Measurements from ENCODE around the gene HIF1A.

Gene HIF1A

DNA sequence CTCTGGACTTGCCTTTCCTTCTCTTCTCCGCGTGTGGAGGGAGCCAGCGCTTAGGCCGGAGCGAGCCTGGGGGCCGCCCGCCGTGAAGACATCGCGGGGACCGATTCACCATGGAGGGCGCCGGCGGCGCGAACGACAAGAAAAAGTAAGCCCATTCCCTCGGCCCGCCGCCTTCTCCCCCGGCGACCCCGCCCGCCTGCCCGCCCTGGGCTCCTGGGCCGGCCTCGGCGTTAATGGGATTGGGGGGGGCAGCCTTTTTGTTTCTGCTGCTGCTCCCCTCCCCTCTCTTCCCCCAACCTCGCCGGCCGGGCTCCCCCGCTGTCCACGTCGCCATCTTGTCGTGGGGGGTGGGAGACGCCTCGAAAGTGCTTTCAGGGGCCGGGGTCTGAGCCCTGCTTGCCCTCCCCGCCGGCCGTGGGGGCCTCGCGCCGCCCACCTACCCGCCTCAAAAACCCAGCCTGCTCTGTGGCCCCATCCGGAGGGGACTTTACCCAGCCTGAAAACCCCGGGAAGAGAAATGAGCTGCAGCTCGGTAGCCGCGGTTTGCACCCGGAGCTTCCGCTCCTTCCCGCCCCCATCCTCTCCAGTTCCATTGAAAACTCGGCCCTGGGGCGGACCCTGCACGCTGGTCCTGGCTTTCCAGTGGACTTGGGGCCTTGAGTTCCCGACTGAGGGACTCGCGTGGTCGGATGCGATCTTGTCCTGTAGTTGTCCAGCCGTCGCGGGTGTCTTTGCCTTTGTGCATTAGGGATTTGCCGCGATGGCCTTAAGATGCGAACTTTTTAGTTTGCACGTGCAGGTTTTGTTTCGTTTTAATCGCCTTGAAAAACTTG, 598 bp downstream of the HIF1A start:
- Histone ChIP-seq H3K27ac (ENCODE audit: low read depth in 2 of 2, low read length in 2 of 2) (peak overlapping the region; percentile 95 to 98), H3K9ac (ENCODE audit: low read depth in 1 of 2, low read length in 2 of 2) (peak overlapping the region; percentile 90 to 100), H3K4me3 (ENCODE audit: low read length in 2 of 2) (peak overlapping the region; percentile 94 to 98), H3K4me1 (ENCODE audit: control insufficient read depth in 2 of 2, insufficient read depth in 2 of 2, low read length in 2 of 2) (peaks cover 7 to 15% of the 10 kb centered on the region in 2 donors), H3K9me3 (ENCODE audit: control insufficient read depth in 2 of 2, low read length in 2 of 2) (no peaks in the 10 kb centered on the region), H3K27me3 (ENCODE audit: control insufficient read depth in 2 of 2, insufficient read depth in 2 of 2, low read length in 2 of 2) (no peaks in the 10 kb centered on the region), H3K36me3 (ENCODE audit: control insufficient read depth in 2 of 2, insufficient read depth in 2 of 2, low read length in 2 of 2) (no peaks in the 10 kb centered on the region)

GRCh38 chr14:61696753-61697318, 1.5 kb downstream of the HIF1A start:
- peaks cover 7 to 15% of the 10 kb centered on the region in 2 donors for H3K4me1 ChIP-seq (ENCODE audit: control insufficient read depth in 2 of 2, insufficient read depth in 2 of 2, low read length in 2 of 2)
- H3K36me3 ChIP-seq (ENCODE audit: control insufficient read depth in 2 of 2, insufficient read depth in 2 of 2, low read length in 2 of 2), result no peaks in the 10 kb centered on the region
- H3K27me3 ChIP-seq (ENCODE audit: control insufficient read depth in 2 of 2, insufficient read depth in 2 of 2, low read length in 2 of 2), result no peaks in the 10 kb centered on the region
- peak overlapping the region; percentile 90 to 100 for H3K9ac ChIP-seq (ENCODE audit: low read depth in 1 of 2, low read length in 2 of 2)
- H3K9me3 ChIP-seq (ENCODE audit: control insufficient read depth in 2 of 2, low read length in 2 of 2), result no peaks in the 10 kb centered on the region
- H3K27ac ChIP-seq (ENCODE audit: low read depth in 2 of 2, low read length in 2 of 2), result peak overlapping the region; percentile 95 to 98
- peak overlapping the region; percentile 94 to 98 for H3K4me3 ChIP-seq (ENCODE audit: low read length in 2 of 2)

GRCh38 chr14:61698206-61698980, 3.1 kb downstream of the HIF1A start:
- Histone ChIP-seq H3K27me3 (ENCODE audit: control insufficient read depth in 2 of 2, insufficient read depth in 2 of 2, low read length in 2 of 2) (no peaks in the 10 kb centered on the region), H3K4me3 (ENCODE audit: low read length in 2 of 2) (peak overlapping the region; percentile 94 to 98), H3K27ac (ENCODE audit: low read depth in 2 of 2, low read length in 2 of 2) (peak overlapping the region in 1 of 2 donors; percentile 38), H3K4me1 (ENCODE audit: control insufficient read depth in 2 of 2, insufficient read depth in 2 of 2, low read length in 2 of 2) (peaks cover 7 to 15% of the 10 kb centered on the region in 2 donors), H3K9me3 (ENCODE audit: control insufficient read depth in 2 of 2, low read length in 2 of 2) (no peaks in the 10 kb centered on the region), H3K9ac (ENCODE audit: low read depth in 1 of 2, low read length in 2 of 2) (peak overlapping the region; percentile 56 to 100), H3K36me3 (ENCODE audit: control insufficient read depth in 2 of 2, insufficient read depth in 2 of 2, low read length in 2 of 2) (no peaks in the 10 kb centered on the region)

DNA sequence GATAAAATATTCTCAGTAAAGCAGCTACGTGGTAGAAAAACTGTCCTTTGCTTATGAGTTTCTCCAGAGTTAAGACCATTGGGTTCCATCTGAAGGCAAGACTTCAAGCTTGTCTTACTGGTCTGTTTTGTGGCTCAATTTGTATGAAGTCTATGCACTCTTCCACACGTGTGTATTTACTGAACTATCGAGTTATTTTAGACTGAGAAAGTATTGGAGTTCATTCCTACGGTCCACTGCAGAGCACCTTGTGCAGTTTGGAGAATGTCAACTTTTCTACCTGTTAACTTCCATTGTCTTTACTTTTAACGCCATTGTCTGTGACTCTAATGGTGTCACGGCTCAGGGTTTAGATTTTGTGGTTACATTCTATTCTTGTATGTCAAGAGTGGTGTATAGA, 3.7 kb downstream of the HIF1A start:
- Histone ChIP-seq H3K9me3 (ENCODE audit: control insufficient read depth in 2 of 2, low read length in 2 of 2) (no peaks in the 10 kb centered on the region), H3K36me3 (ENCODE audit: control insufficient read depth in 2 of 2, insufficient read depth in 2 of 2, low read length in 2 of 2) (no peaks in the 10 kb centered on the region), H3K9ac (ENCODE audit: low read depth in 1 of 2, low read length in 2 of 2) (peak overlapping the region in 1 of 2 donors; percentile 14), H3K27me3 (ENCODE audit: control insufficient read depth in 2 of 2, insufficient read depth in 2 of 2, low read length in 2 of 2) (no peaks in the 10 kb centered on the region), H3K4me1 (ENCODE audit: control insufficient read depth in 2 of 2, insufficient read depth in 2 of 2, low read length in 2 of 2) (peaks cover 7 to 15% of the 10 kb centered on the region in 2 donors), H3K27ac (ENCODE audit: low read depth in 2 of 2, low read length in 2 of 2) (peak overlapping the region in 1 of 2 donors; percentile 38), H3K4me3 (ENCODE audit: low read length in 2 of 2) (peak overlapping the region in 1 of 2 donors; percentile 94)

DNA sequence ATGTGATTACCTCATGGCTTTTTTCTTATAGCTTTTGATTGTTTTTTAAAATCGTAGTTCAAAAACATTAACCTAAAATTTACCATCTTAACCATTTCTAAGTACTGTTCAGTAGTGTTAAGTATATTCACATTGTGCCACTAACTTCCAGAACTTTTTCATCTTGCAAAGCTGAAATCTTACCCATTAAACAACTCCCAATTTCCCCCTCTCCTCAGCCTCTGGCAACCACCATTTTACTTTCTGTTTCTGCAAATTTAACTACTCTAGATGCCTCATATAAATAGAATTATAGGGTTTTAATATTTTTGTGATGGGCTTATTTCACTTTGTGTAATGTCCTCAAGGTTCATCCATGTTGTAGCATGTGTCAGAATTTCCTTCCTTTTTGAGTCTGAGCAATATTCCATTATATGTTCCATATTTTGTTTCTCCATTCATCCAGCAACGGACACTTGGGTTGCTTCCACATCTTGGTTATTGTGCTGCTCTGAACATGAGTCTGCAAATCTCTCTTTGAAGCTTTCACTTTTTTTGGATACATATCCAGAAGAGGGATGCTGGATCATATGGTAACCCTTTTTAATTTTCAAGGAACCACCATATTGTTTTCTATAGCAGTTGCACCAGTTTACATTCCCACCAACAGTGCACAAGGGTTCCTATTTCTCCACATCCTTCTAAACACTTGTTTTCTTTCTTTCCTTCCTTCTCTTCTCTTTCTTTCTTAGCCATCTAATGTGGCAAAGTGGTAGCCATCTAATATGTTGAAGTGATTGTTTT, 5.0 kb downstream of the HIF1A start:
- Histone ChIP-seq H3K9ac (ENCODE audit: low read depth in 1 of 2, low read length in 2 of 2) (no peak overlapping the region), H3K36me3 (ENCODE audit: control insufficient read depth in 2 of 2, insufficient read depth in 2 of 2, low read length in 2 of 2) (no peaks in the 10 kb centered on the region), H3K27ac (ENCODE audit: low read depth in 2 of 2, low read length in 2 of 2) (no peak overlapping the region), H3K4me1 (ENCODE audit: control insufficient read depth in 2 of 2, insufficient read depth in 2 of 2, low read length in 2 of 2) (peaks cover 7 to 12% of the 10 kb centered on the region in 2 donors), H3K27me3 (ENCODE audit: control insufficient read depth in 2 of 2, insufficient read depth in 2 of 2, low read length in 2 of 2) (no peaks in the 10 kb centered on the region), H3K4me3 (ENCODE audit: low read length in 2 of 2) (no peak overlapping the region), H3K9me3 (ENCODE audit: control insufficient read depth in 2 of 2, low read length in 2 of 2) (no peaks in the 10 kb centered on the region)

- H3K4me3 ChIP-seq (ENCODE audit: low read length in 2 of 2), result no peak overlapping the region
- no peaks in the 10 kb centered on the region for H3K27me3 ChIP-seq (ENCODE audit: control insufficient read depth in 2 of 2, insufficient read depth in 2 of 2, low read length in 2 of 2)
- H3K36me3 ChIP-seq (ENCODE audit: control insufficient read depth in 2 of 2, insufficient read depth in 2 of 2, low read length in 2 of 2), result no peaks in the 10 kb centered on the region
- H3K27ac ChIP-seq (ENCODE audit: low read depth in 2 of 2, low read length in 2 of 2), result no peak overlapping the region
- H3K9me3 ChIP-seq (ENCODE audit: control insufficient read depth in 2 of 2, low read length in 2 of 2), result no peaks in the 10 kb centered on the region
- peaks cover 4 to 12% of the 10 kb centered on the region in 2 donors for H3K4me1 ChIP-seq (ENCODE audit: control insufficient read depth in 2 of 2, insufficient read depth in 2 of 2, low read length in 2 of 2)
- H3K9ac ChIP-seq (ENCODE audit: low read depth in 1 of 2, low read length in 2 of 2), result no peak overlapping the region
These were observed 6.6 kb downstream of the HIF1A start for GRCh38 chr14:61701946-61702345.

GRCh38 chr14:61703342-61704129, 8.2 kb downstream of the HIF1A start:
- no peak overlapping the region for H3K4me3 ChIP-seq (ENCODE audit: low read length in 2 of 2)
- no peaks in the 10 kb centered on the region for H3K9me3 ChIP-seq (ENCODE audit: control insufficient read depth in 2 of 2, low read length in 2 of 2)
- no peak overlapping the region for H3K27ac ChIP-seq (ENCODE audit: low read depth in 2 of 2, low read length in 2 of 2)
- peaks cover 1 to 3% of the 10 kb centered on the region in 2 donors for H3K4me1 ChIP-seq (ENCODE audit: control insufficient read depth in 2 of 2, insufficient read depth in 2 of 2, low read length in 2 of 2)
- H3K9ac ChIP-seq (ENCODE audit: low read depth in 1 of 2, low read length in 2 of 2), result no peak overlapping the region
- H3K36me3 ChIP-seq (ENCODE audit: control insufficient read depth in 2 of 2, insufficient read depth in 2 of 2, low read length in 2 of 2), result no peaks in the 10 kb centered on the region
- no peaks in the 10 kb centered on the region for H3K27me3 ChIP-seq (ENCODE audit: control insufficient read depth in 2 of 2, insufficient read depth in 2 of 2, low read length in 2 of 2)

DNA sequence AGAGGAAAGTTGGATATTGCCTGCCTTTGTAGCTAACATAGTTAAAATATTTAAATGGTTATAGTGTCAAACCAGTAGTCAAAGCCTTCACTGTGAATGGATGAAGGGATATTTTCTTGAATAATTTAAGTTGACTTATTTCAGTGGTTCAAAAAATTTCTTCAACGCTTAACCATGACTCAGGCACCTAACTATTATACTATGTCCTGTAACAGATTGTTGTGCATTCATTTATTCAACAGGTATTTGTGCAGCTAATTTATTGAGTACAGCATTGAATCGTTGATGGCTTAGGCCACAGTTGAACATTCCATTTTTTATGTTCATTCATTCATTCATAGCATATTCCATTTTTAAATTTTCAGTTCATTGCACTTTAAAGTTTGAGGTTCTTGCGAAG, 9.2 kb downstream of the HIF1A start:
- Histone ChIP-seq H3K27ac (ENCODE audit: low read depth in 2 of 2, low read length in 2 of 2) (no peak overlapping the region), H3K9me3 (ENCODE audit: control insufficient read depth in 2 of 2, low read length in 2 of 2) (no peaks in the 10 kb centered on the region)

GRCh38 chr14:61705017-61705416, 9.7 kb downstream of the HIF1A start:
- no peaks in the 10 kb centered on the region for H3K27me3 ChIP-seq (ENCODE audit: control insufficient read depth in 2 of 2, insufficient read depth in 2 of 2, low read length in 2 of 2)
- no peaks in the 10 kb centered on the region for H3K9me3 ChIP-seq (ENCODE audit: control insufficient read depth in 2 of 2, low read length in 2 of 2)
- no peaks in the 10 kb centered on the region for H3K4me1 ChIP-seq (ENCODE audit: control insufficient read depth in 2 of 2, insufficient read depth in 2 of 2, low read length in 2 of 2)
- H3K36me3 ChIP-seq (ENCODE audit: control insufficient read depth in 2 of 2, insufficient read depth in 2 of 2, low read length in 2 of 2), result no peaks in the 10 kb centered on the region
- no peak overlapping the region for H3K9ac ChIP-seq (ENCODE audit: low read depth in 1 of 2, low read length in 2 of 2)
- no peak overlapping the region for H3K27ac ChIP-seq (ENCODE audit: low read depth in 2 of 2, low read length in 2 of 2)
- H3K4me3 ChIP-seq (ENCODE audit: low read length in 2 of 2), result no peak overlapping the region

More for the DNA sequence above, 9.2 kb downstream of the HIF1A start:
- Histone ChIP-seq H3K36me3 (ENCODE audit: control insufficient read depth in 2 of 2, insufficient read depth in 2 of 2, low read length in 2 of 2) (no peaks in the 10 kb centered on the region), H3K9ac (ENCODE audit: low read depth in 1 of 2, low read length in 2 of 2) (no peak overlapping the region), H3K4me3 (ENCODE audit: low read length in 2 of 2) (no peak overlapping the region), H3K27me3 (ENCODE audit: control insufficient read depth in 2 of 2, insufficient read depth in 2 of 2, low read length in 2 of 2) (no peaks in the 10 kb centered on the region), H3K4me1 (ENCODE audit: control insufficient read depth in 2 of 2, insufficient read depth in 2 of 2, low read length in 2 of 2) (no peaks in the 10 kb centered on the region)

All from mucosa of rectum (tissue), 2 donors.